CD14-positive monocyte (primary cell): ENCODE measurements around the gene SCN2A. TPM values are rescaled to one million over a fixed set of nuclear protein-coding genes. Genes with fewer than 3 reads are reported as not detected.
A peak's percentile ranks its signal among the peaks of the same experiment; 100 is the strongest.

Experiments
- DNase-seq, 3 donors: peaks; one replicate each; pipeline ENCODE4 v3.0.0-alpha.2; 2011 to 2022
- H2AFZ ChIP-seq: 2 replicates; pipeline ENCODE4 v1.6.0; 2012; ENCODE audit warnings: mild to moderate bottlenecking, low read depth, low read length, inconsistent platforms; ENCODE audit not compliant: insufficient read depth, poor library complexity, severe bottlenecking
- H3K27ac ChIP-seq, 2 donors: 1 replicate in 1 of 2; 2 replicates in 1 of 2; pipeline ENCODE4 v1.5.1; 2012 to 2013; ENCODE audit warnings: low read length in 2 of 2, control low read depth in 1 of 2, inconsistent platforms in 1 of 2, low read depth in 1 of 2, mild to moderate bottlenecking in 1 of 2
- H3K27me3 ChIP-seq, 2 donors: one replicate each; pipeline versions ENCODE4 v1.6.0 to v1.6.1; 2011 to 2013; ENCODE audit warnings: low read length in 2 of 2; ENCODE audit not compliant: control insufficient read depth in 2 of 2, insufficient read depth in 2 of 2
- H3K36me3 ChIP-seq, 2 donors: replicated peaks in 1 of 2; 1 replicate in 1 of 2; 2 replicates in 1 of 2; pipeline versions ENCODE4 v1.5.1 to v1.6.1; 2012 to 2013; ENCODE audit warnings: low read length in 2 of 2, control low read depth in 1 of 2, inconsistent platforms in 1 of 2, mild to moderate bottlenecking in 1 of 2; ENCODE audit not compliant: insufficient read depth in 2 of 2, control insufficient read depth in 1 of 2
- H3K4me1 ChIP-seq, 2 donors: 1 replicate in 1 of 2; 2 replicates in 1 of 2; pipeline versions ENCODE4 v1.5.1 to v1.6.1; 2012 to 2013; ENCODE audit warnings: low read length in 2 of 2, control low read depth in 1 of 2, inconsistent platforms in 1 of 2, mild to moderate bottlenecking in 1 of 2, moderate library complexity in 1 of 2; ENCODE audit not compliant: insufficient read depth in 2 of 2, control insufficient read depth in 1 of 2
- H3K4me2 ChIP-seq: replicated peaks from 2 replicates; pipeline ENCODE3; 2012; ENCODE audit warnings: low read length, moderate library complexity, mild to moderate bottlenecking; ENCODE audit not compliant: poor library complexity, severe bottlenecking; ENCODE audit errors: extremely low read depth
- H3K4me3 ChIP-seq, 3 experiments: fragments of 200-600 bp in 1 of 3; sonication (generic) in 1 of 3; replicated peaks in 1 of 3; 1 replicate in 2 of 3; 2 replicates in 1 of 3; pipeline ENCODE4 v1.5.1; 2011 to 2013; ENCODE audit warnings: low read length in 3 of 3, mild to moderate bottlenecking in 3 of 3, control low read depth in 2 of 3, low read depth in 2 of 3, inconsistent platforms in 1 of 3, moderate library complexity in 1 of 3
- H3K79me2 ChIP-seq: 2 replicates; pipeline ENCODE4 v1.6.0; 2012; ENCODE audit warnings: mild to moderate bottlenecking, control low read depth, inconsistent platforms, low read length, moderate library complexity; ENCODE audit not compliant: insufficient read depth
- H3K9ac ChIP-seq: 2 replicates; pipeline ENCODE4 v1.6.0; 2017; ENCODE audit warnings: low read length, mild to moderate bottlenecking; ENCODE audit not compliant: insufficient read depth, poor library complexity, severe bottlenecking
- H3K9me3 ChIP-seq, 2 donors: replicated peaks in 1 of 2; 1 replicate in 1 of 2; 2 replicates in 1 of 2; pipeline versions ENCODE4 v1.5.1 to v1.6.1; 2012 to 2013; ENCODE audit warnings: low read length in 2 of 2, control low read depth in 1 of 2; ENCODE audit not compliant: control insufficient read depth in 1 of 2, insufficient read depth in 1 of 2
- H4K20me1 ChIP-seq: 2 replicates; pipeline ENCODE4 v1.6.0; 2012; ENCODE audit warnings: mild to moderate bottlenecking, low read length, control low read depth, moderate library complexity; ENCODE audit not compliant: insufficient read depth
- H3K27ac Mint-ChIP-seq, 7 donors: one replicate each; pipeline ENCODE4 v1.8.0; 2020; ENCODE audit warnings: mild to moderate bottlenecking in 7 of 7, mixed read lengths in 7 of 7, moderate library complexity in 6 of 7, inconsistent platforms in 2 of 7
- H3K27me3 Mint-ChIP-seq, 3 donors: one replicate each; pipeline ENCODE4 v1.8.0; 2021 to 2022; ENCODE audit warnings: low read depth in 3 of 3, mild to moderate bottlenecking in 3 of 3, mixed read lengths in 3 of 3, moderate library complexity in 3 of 3, inconsistent platforms in 1 of 3
- H3K36me3 Mint-ChIP-seq, 2 donors: one replicate each; pipeline ENCODE4 v1.8.0; 2020; ENCODE audit warnings: mixed read lengths in 2 of 2, inconsistent platforms in 1 of 2, mild to moderate bottlenecking in 1 of 2
- H3K4me1 Mint-ChIP-seq: one replicate; pipeline ENCODE4 v1.8.0; 2020; ENCODE audit warnings: mild to moderate bottlenecking, mixed read lengths
- H3K4me3 Mint-ChIP-seq, 2 donors: one replicate each; pipeline ENCODE4 v1.8.0; 2020; ENCODE audit warnings: mild to moderate bottlenecking in 2 of 2, mixed read lengths in 2 of 2, moderate library complexity in 1 of 2
- H3K9me3 Mint-ChIP-seq, 7 donors: one replicate each; pipeline ENCODE4 v1.8.0; 2020 to 2022; ENCODE audit warnings: mixed read lengths in 7 of 7, mild to moderate bottlenecking in 6 of 7, moderate library complexity in 6 of 7, inconsistent platforms in 2 of 7
- WGBS: methylation state at CpG from one replicate; pipeline ENCODE4 v1.1.5; 2013; ENCODE audit warnings: missing lambda C conversion rate; ENCODE audit not compliant: insufficient coverage; 5-methylcytosine and 5-hydroxymethylcytosine counted together
- intact Hi-C, 2 donors: fragments of 100-400 bp; cut with micrococcal nuclease; formaldehyde crosslinking; loops; one replicate each; pipeline versions ENCODE4 v1.15.0 to v1.15.1; 2023
- polyA plus RNA-seq, 3 donors: library from polyadenylated mRNA; depleted of rRNA in 1 of 3; unstranded in 2 of 3; stranded (reverse) in 1 of 3; fragments of 300-500 nt in 2 of 3; fragments of >200 nt in 1 of 3; fragmentation: Illumina TruSeq in 2 of 3; gene quantifications; 1 replicate in 2 of 3; 2 replicates in 1 of 3; pipeline ENCODE4 v1.2.3, GENCODE V29; 2012 to 2021
- TF ChIP-seq, protein P1 (sequence below): fragments of 200-600 bp; IDR thresholded peaks from one replicate; pipeline ENCODE4 v1.8.0; 2022; ENCODE audit warnings: antibody characterized with exemption, mild to moderate bottlenecking

SCN2A gene
- polyA plus RNA-seq, 3 donors, result not detected

GRCh38 chr2:165238295-165238694 is 919 bp upstream of the SCN2A start:
- intact Hi-C loops, result no loop called here

DNA sequence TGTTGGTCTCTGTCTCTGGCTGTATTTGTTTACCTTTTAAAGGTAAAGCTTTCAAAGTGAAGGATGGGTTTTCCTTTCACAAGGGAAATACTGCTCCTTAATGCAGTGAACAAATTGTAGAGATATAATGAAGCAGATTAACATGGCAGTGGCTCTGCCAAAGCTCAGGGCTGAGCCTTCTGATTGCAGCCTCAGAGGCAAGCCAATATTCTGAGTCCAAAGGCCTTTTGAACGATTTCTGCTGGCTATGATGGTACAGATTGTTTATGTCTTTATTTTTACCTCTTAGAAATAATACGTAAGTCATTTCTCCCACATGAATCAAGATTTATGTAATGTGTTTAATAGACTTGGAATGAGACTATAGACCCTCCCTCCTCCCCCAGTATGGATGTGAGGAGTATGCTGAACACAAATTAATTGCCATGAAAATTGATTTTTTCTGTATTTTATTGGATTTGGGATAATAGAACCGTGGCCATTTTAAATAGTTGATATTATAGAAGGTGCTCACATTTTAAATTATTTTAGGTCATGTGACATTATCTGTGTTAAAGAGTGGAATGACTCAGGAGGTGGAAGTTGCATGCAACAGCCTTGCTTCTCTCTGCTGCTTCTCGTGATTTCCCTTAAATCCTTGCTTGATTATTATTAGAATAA is 772 bp downstream of the SCN2A start:
- no peak overlapping the region for H3K4me3 Mint-ChIP-seq
- no peak overlapping the region for H3K4me3 ChIP-seq
- H2AFZ ChIP-seq, result no peak overlapping the region
- no peaks in the 10 kb centered on the region for H3K4me1 Mint-ChIP-seq
- H3K9me3 ChIP-seq, result no peaks in the 10 kb centered on the region
- no peaks in the 10 kb centered on the region for H3K36me3 ChIP-seq
- no peak overlapping the region for H3K4me2 ChIP-seq
- TF ChIP-seq, protein P1, sequence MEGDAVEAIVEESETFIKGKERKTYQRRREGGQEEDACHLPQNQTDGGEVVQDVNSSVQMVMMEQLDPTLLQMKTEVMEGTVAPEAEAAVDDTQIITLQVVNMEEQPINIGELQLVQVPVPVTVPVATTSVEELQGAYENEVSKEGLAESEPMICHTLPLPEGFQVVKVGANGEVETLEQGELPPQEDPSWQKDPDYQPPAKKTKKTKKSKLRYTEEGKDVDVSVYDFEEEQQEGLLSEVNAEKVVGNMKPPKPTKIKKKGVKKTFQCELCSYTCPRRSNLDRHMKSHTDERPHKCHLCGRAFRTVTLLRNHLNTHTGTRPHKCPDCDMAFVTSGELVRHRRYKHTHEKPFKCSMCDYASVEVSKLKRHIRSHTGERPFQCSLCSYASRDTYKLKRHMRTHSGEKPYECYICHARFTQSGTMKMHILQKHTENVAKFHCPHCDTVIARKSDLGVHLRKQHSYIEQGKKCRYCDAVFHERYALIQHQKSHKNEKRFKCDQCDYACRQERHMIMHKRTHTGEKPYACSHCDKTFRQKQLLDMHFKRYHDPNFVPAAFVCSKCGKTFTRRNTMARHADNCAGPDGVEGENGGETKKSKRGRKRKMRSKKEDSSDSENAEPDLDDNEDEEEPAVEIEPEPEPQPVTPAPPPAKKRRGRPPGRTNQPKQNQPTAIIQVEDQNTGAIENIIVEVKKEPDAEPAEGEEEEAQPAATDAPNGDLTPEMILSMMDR, result no peak
- intact Hi-C loops, result no loop called here
- H3K79me2 ChIP-seq, result no peaks in the 10 kb centered on the region
- peaks cover 0 to 1% (median 0%) of the 10 kb centered on the region in 7 donors for H3K9me3 Mint-ChIP-seq
- no peak overlapping the region for H3K27ac Mint-ChIP-seq
- H3K4me1 ChIP-seq, result no peaks in the 10 kb centered on the region
- no peaks in the 10 kb centered on the region for H4K20me1 ChIP-seq
- no peak overlapping the region for H3K27ac ChIP-seq
- H3K36me3 Mint-ChIP-seq, result no peaks in the 10 kb centered on the region
- no peaks in the 10 kb centered on the region for H3K27me3 ChIP-seq
- peaks cover 0 to 4% (median 2%) of the 10 kb centered on the region in 3 donors for H3K27me3 Mint-ChIP-seq
- no peak overlapping the region for H3K9ac ChIP-seq
- DNase-seq, result no peak
- WGBS, result no CpG with 5 or more reads among the region's 4 CpGs

More at GRCh38 chr2:165238295-165238694, 919 bp upstream of the SCN2A start:
- no peak overlapping the region for H3K4me2 ChIP-seq
- no peaks in the 10 kb centered on the region for H3K27me3 ChIP-seq
- H3K4me3 Mint-ChIP-seq, result no peak overlapping the region
- no peaks in the 10 kb centered on the region for H3K36me3 ChIP-seq
- no peaks in the 10 kb centered on the region for H3K79me2 ChIP-seq
- H4K20me1 ChIP-seq, result no peaks in the 10 kb centered on the region
- H3K4me1 Mint-ChIP-seq, result no peaks in the 10 kb centered on the region
- peaks cover 0 to 4% (median 2%) of the 10 kb centered on the region in 3 donors for H3K27me3 Mint-ChIP-seq
- WGBS, result no CpG with 5 or more reads among the region's 3 CpGs
- no peaks in the 10 kb centered on the region for H3K9me3 ChIP-seq
- no peaks in the 10 kb centered on the region for H3K4me1 ChIP-seq
- peaks cover 0 to 1% (median 0%) of the 10 kb centered on the region in 7 donors for H3K9me3 Mint-ChIP-seq
- DNase-seq, result no peak
- H3K4me3 ChIP-seq, result no peak overlapping the region
- peak overlapping the region in 1 of 7 donors; percentile 13 for H3K27ac Mint-ChIP-seq
- H2AFZ ChIP-seq, result no peak overlapping the region
- H3K27ac ChIP-seq, result no peak overlapping the region
- H3K9ac ChIP-seq, result no peak overlapping the region
- TF ChIP-seq, protein P1, result no peak
- no peaks in the 10 kb centered on the region for H3K36me3 Mint-ChIP-seq
